D721Med (cell line): ENCODE data around the gene TM7SF2.
"Not testable (repeated sequence)": the region's sequence is repeated elsewhere in the genome, so short reads cannot be mapped to it uniquely, and the experiment has no call there.

ENCODE experiments used
- DNase-seq: peaks from one replicate; pipeline ENCODE4 v3.0.0; 2011; ENCODE audit warnings: low spot score; ENCODE audit not compliant: insufficient read length
- FAIRE-seq: peaks from 2 replicates; lab custom pipeline; 2011; peaks lifted over from hg19 to GRCh38; lab: Jason Lieb, UNC
- TF ChIP-seq, protein P1 (sequence below): IDR thresholded peaks from 2 replicates; pipeline ENCODE4 v1.5.1; 2012; ENCODE audit warnings: mild to moderate bottlenecking, control low read depth; ENCODE audit not compliant: insufficient read depth; ENCODE audit errors: missing control alignments

TM7SF2 gene

DNA sequence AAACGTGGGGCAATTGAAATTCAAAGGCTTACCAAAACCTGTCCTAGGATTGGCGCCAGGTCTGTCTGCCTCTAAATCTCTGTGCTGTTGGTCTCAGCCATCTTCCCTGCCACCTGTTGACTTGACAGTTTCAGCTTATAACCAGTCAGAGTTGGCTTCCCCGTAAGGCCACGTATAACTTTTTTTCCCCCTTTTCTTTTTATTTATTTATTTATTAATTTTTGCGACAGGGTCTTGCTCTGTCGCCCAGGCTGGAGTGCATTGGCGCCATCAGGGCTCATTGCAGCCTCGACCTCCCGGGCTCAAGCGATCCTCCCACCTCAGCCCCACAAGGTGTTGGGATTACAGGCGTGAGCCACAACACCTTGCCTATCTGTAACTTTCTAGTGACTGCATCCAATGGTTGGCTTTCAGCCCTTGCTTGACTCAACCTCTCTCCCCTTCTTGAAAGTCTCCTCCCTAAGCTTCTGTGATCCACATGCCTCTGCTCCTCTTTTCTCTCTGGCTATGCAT lies 24.0 kb downstream of the TM7SF2 start:
- TF ChIP-seq, protein P1, sequence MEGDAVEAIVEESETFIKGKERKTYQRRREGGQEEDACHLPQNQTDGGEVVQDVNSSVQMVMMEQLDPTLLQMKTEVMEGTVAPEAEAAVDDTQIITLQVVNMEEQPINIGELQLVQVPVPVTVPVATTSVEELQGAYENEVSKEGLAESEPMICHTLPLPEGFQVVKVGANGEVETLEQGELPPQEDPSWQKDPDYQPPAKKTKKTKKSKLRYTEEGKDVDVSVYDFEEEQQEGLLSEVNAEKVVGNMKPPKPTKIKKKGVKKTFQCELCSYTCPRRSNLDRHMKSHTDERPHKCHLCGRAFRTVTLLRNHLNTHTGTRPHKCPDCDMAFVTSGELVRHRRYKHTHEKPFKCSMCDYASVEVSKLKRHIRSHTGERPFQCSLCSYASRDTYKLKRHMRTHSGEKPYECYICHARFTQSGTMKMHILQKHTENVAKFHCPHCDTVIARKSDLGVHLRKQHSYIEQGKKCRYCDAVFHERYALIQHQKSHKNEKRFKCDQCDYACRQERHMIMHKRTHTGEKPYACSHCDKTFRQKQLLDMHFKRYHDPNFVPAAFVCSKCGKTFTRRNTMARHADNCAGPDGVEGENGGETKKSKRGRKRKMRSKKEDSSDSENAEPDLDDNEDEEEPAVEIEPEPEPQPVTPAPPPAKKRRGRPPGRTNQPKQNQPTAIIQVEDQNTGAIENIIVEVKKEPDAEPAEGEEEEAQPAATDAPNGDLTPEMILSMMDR: no peak
- DNase-seq (no peak), FAIRE-seq (no peak)

DNA sequence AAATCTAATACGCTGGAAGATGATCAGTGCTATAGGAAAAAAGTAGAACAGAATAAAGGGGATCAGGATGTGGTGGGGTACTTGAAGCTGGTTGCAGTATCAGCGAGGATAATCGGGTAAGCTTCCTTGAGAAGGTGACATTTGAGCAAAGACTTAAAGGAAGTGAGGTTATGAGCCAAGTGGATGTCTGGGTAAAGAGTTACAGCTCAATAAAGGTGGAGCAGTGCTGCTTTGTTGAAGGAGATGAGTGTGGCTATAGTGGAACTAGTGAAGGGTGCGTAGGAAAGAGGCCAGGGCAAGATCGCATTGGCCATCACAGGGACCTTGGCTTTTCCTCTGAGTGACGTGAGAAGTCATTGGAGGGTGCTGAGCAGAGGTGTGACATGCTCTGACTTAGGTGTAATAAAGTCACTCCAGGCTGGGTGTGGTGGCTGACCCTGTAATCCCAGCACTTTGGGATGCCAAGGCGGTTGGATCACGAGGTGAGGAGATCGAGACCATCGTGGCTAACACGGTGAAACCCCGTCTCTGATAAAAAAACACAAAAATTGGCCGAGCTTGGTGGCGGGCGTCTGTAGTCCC lies 24.9 kb downstream of the TM7SF2 start:
- TF ChIP-seq, protein P1: no peak
- DNase-seq: no peak
- FAIRE-seq: no peak

DNA sequence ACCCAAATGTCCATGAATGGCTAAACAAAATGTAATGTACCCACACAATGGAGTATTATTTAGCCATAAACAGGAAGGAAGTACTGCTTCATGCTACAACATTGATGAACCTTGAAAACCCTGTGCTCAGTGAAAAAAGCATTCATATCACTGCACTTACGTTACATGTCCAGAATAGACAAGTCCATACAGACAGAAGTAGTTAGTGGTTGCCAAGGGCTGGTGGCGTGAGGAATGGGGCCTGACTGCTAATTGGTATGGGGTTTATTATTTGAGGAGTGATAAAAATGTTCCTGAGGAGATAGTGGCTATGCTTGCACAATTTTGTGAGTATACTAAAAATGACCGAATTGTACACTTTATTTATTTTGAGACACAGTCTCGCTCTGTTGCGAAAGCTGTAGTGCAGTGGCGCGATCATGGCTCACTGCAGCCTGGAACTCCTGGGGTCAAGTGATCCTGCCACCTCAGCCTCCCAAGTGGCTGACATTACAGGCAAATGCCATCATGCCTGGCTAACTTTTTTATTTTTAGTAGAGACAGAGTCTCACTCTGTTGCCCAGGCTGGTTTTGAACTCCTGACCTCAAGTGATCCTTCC lies 30.3 kb downstream of the TM7SF2 start:
- FAIRE-seq: no peak
- TF ChIP-seq, protein P1: no peak
- DNase-seq: no peak

GRCh38 chr11:65147352-65148075 lies 35.8 kb downstream of the TM7SF2 start:
- TF ChIP-seq, protein P1: no peak
- DNase-seq (no peak), FAIRE-seq (no peak)

DNA sequence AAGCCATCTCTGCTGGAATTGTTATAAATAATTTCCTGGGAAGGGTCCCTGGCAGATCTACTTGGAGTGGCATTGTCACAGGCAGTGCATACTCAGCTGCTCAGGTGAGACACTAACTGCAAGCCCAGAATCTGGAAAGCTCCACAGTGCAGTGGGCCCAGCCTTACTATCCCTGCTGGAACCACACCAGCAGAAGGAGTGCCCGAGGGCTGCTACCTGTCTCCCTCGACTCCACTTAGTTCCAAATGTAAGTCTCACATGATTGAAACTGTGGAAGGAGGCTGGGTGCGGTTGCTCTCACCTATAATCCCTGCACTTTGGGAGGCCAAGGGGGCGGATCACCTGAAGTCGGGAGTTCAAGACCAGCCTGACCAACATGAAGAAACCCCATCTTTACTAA lies 37.0 kb downstream of the TM7SF2 start:
- no peak for DNase-seq
- TF ChIP-seq, protein P1: no peak
- no peak for FAIRE-seq

GRCh38 chr11:65150131-65150508 lies 38.4 kb downstream of the TM7SF2 start:
- not testable (repeated sequence) for DNase-seq, FAIRE-seq

DNA sequence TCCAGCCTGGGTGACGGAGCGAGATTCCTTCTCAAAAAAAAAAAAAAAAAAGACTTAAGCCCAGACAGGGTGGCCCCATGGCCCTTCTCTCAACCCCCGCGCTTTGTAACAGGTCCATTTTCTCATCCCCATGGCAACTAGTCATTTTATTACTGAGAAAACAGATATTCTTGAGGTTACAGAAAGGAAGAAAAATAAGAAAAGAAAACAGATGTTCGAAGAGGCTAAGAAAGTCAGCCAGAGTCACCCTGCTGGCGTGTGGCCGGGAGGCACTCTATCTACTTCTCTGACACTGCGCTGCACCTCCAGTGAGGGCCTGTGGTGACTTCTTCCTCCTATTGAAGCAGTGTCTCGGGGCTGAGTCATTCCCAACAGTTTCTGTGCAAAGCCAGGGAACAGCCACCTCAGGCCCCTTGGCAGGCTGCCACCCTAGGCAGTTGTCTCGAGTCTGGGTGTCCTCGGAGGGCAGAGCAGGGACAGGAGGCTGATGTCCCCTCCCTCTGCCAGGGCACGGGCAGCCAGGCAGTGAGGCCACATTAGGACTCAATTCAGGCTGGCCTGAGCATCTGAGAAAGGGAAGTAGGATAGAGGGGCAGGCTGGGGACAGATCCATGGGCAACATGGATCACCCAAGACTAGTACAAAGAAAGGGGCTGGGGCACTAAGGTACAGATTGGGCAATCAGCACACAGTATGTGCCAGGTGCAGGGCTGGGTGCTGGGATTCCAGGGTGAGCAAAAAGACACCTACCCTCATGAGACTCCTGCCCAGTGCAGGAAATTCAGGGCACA lies 39.0 kb downstream of the TM7SF2 start:
- no peak for FAIRE-seq
- TF ChIP-seq, protein P1: no peak
- DNase-seq: no peak
